Neural cell (in vitro differentiated cells): ENCODE measurements around the gene TSPAN9. TPM values are rescaled to one million over a fixed set of nuclear protein-coding genes. Genes with fewer than 3 reads are reported as not detected.

ENCODE experiments used
- H2AFZ ChIP-seq: fragments of 200-600, 300-800 bp; sonication (generic), shearing (Covaris generic); 2 replicates; pipeline ENCODE4 v1.6.0; 2014; ENCODE audit warnings: low read depth, mild to moderate bottlenecking, antibody characterized with exemption, low read length, moderate library complexity
- H3F3A ChIP-seq: fragments of 200-600 bp; shearing (Covaris generic); 2 replicates; pipeline ENCODE4 v1.6.1; 2016; ENCODE audit warnings: mild to moderate bottlenecking, moderate library complexity, mixed read lengths, antibody characterized with exemption, low read length; ENCODE audit not compliant: insufficient read depth, poor library complexity, severe bottlenecking
- H3K27ac ChIP-seq: fragments of 200-600, 300-800 bp; sonication (generic), shearing (Covaris generic); 2 replicates; pipeline ENCODE4 v1.5.1; 2014; ENCODE audit warnings: mild to moderate bottlenecking, low read length, moderate library complexity
- H3K27me3 ChIP-seq: fragments of 300-800, 200-600 bp; sonication (generic), shearing (Covaris generic); 2 replicates; pipeline ENCODE4 v1.6.0; 2014; ENCODE audit warnings: mild to moderate bottlenecking, low read depth, low read length, moderate library complexity; ENCODE audit not compliant: insufficient read depth
- H3K36me3 ChIP-seq: fragments of 300-800, 200-600 bp; sonication (generic), shearing (Covaris generic); 2 replicates; pipeline ENCODE4 v1.5.1; 2014; ENCODE audit warnings: mild to moderate bottlenecking, antibody characterized with exemption, low read length, moderate library complexity; ENCODE audit not compliant: insufficient read depth
- H3K4me2 ChIP-seq: fragments of 300-800, 200-600 bp; sonication (generic), shearing (Covaris generic); 2 replicates; pipeline ENCODE4 v1.6.0; 2014; ENCODE audit warnings: mild to moderate bottlenecking, low read length
- H3K4me3 ChIP-seq: fragments of 300-800, 200-600 bp; sonication (generic), shearing (Covaris generic); 2 replicates; pipeline ENCODE4 v1.5.1; 2014; ENCODE audit warnings: mild to moderate bottlenecking, low read length, moderate library complexity
- H3K79me2 ChIP-seq: fragments of 200-600 bp; shearing (Covaris generic); replicated peaks from 2 replicates; pipeline ENCODE4 v1.6.0; 2014; ENCODE audit warnings: mild to moderate bottlenecking, low read length, moderate library complexity; ENCODE audit not compliant: insufficient read depth
- H3K9ac ChIP-seq: fragments of 300-800, 200-600 bp; sonication (generic), shearing (Covaris generic); 2 replicates; pipeline ENCODE4 v1.6.1; 2016; ENCODE audit warnings: mild to moderate bottlenecking, low read length, mixed read lengths
- H3K9me2 ChIP-seq: fragments of 200-600 bp; shearing (Covaris generic); 2 replicates; pipeline ENCODE4 v1.6.1; 2016; ENCODE audit warnings: mild to moderate bottlenecking, low read length, mixed read lengths; ENCODE audit not compliant: insufficient read depth
- H3K9me3 ChIP-seq: fragments of 200-600, 300-800 bp; sonication (generic), shearing (Covaris generic); 2 replicates; pipeline ENCODE4 v1.6.1; 2016; ENCODE audit warnings: mild to moderate bottlenecking, mixed run types, low read length, moderate library complexity, mixed read lengths
- H4K20me1 ChIP-seq: fragments of 200-600 bp; shearing (Covaris generic); 2 replicates; pipeline ENCODE4 v1.6.1; 2016; ENCODE audit warnings: mild to moderate bottlenecking, mixed run types; ENCODE audit not compliant: insufficient read depth
- CTCF ChIP-seq: fragments of 450-650 bp; IDR thresholded peaks from 2 replicates; pipeline ENCODE4 v1.5.1; 2014; ENCODE audit warnings: antibody characterized with exemption, mild to moderate bottlenecking, moderate library complexity; ENCODE audit not compliant: poor library complexity, severe bottlenecking
- EP300 ChIP-seq: fragments of 450-650 bp; conservative IDR thresholded peaks from 2 replicates; pipeline ENCODE4 v1.6.1; 2014; ENCODE audit warnings: antibody characterized with exemption, mild to moderate bottlenecking, moderate library complexity; ENCODE audit not compliant: poor library complexity, severe bottlenecking
- EZH2 ChIP-seq: fragments of 200-600, 300-800 bp; shearing (Covaris generic), sonication (generic); IDR thresholded peaks from 2 replicates; pipeline ENCODE4 v1.6.1; 2014; ENCODE audit warnings: antibody characterized with exemption, low read length, borderline replicate concordance, mild to moderate bottlenecking; ENCODE audit not compliant: insufficient read depth, poor library complexity, severe bottlenecking
- MXI1 ChIP-seq: fragments of 450-650 bp; conservative IDR thresholded peaks from 2 replicates; pipeline ENCODE4 v1.6.1; 2014; ENCODE audit warnings: antibody characterized with exemption, mild to moderate bottlenecking; ENCODE audit not compliant: poor library complexity, severe bottlenecking
- POLR2AphosphoS5 ChIP-seq: IDR thresholded peaks from 2 replicates; pipeline ENCODE4 v1.6.1; 2012
- RAD21 ChIP-seq: fragments of 450-650 bp; conservative IDR thresholded peaks from 2 replicates; pipeline ENCODE4 v1.6.1; 2014; ENCODE audit warnings: antibody characterized with exemption, mild to moderate bottlenecking, moderate library complexity
- REST ChIP-seq: IDR thresholded peaks from 2 replicates; pipeline ENCODE4 v1.6.1; 2012; ENCODE audit warnings: borderline replicate concordance
- SMC3 ChIP-seq: fragments of 450-650 bp; conservative IDR thresholded peaks from 2 replicates; pipeline ENCODE4 v1.6.1; 2014; ENCODE audit warnings: antibody characterized with exemption, mild to moderate bottlenecking, moderate library complexity; ENCODE audit not compliant: poor library complexity
- TAF1 ChIP-seq: IDR thresholded peaks from 2 replicates; pipeline ENCODE4 v1.6.1; 2012; ENCODE audit warnings: low read depth
- polyA plus RNA-seq: library from polyadenylated mRNA; depleted of rRNA; stranded (reverse); fragments of >200 nt; gene quantifications from 2 replicates; pipeline ENCODE4 v1.2.3, GENCODE V29; 2014

Gene TSPAN9
- polyA plus RNA-seq, 1 donor from 2014 or later = 11.9 TPM

- Histone ChIP-seq H4K20me1 (no peaks in the 10 kb centered on the region), H3K27ac (no peak overlapping the region), H3F3A (no peaks in the 10 kb centered on the region), H3K9me3 (no peaks in the 10 kb centered on the region), H3K79me2 (no peaks in the 10 kb centered on the region), H3K36me3 (no peaks in the 10 kb centered on the region), H3K4me3 (no peak overlapping the region), H3K9ac (no peak overlapping the region), H2AFZ (no peak overlapping the region), H3K27me3 (no peaks in the 10 kb centered on the region), H3K4me2 (no peak overlapping the region), H3K9me2 (no peaks in the 10 kb centered on the region)
- TF ChIP-seq EP300 (no peak), REST (no peak), RAD21 (no peak), EZH2 (no peak), MXI1 (no peak), TAF1 (no peak), POLR2AphosphoS5 (no peak), CTCF (no peak), SMC3 (no peak)
These were observed 192.4 kb downstream of the TSPAN9 start for GRCh38 chr12:3269594-3269993.

- Histone ChIP-seq H3K27me3 (no peaks in the 10 kb centered on the region), H3K4me3 (no peak overlapping the region), H3K79me2 (no peaks in the 10 kb centered on the region), H4K20me1 (no peaks in the 10 kb centered on the region), H3F3A (no peaks in the 10 kb centered on the region), H3K9me2 (no peaks in the 10 kb centered on the region), H3K9ac (no peak overlapping the region), H3K9me3 (no peaks in the 10 kb centered on the region), H3K27ac (no peak overlapping the region), H3K4me2 (no peak overlapping the region), H3K36me3 (no peaks in the 10 kb centered on the region), H2AFZ (no peak overlapping the region)
- TF ChIP-seq CTCF (no peak), REST (no peak), TAF1 (no peak), RAD21 (no peak), MXI1 (no peak), POLR2AphosphoS5 (no peak), EP300 (no peak), SMC3 (no peak), EZH2 (no peak)
These were observed 194.0 kb downstream of the TSPAN9 start for GRCh38 chr12:3271146-3271545.
